D721Med (cell line): Measurements from ENCODE around the gene MPV17L2.

Experiments used
- DNase-seq: peaks from one replicate; pipeline ENCODE4 v3.0.0; 2011; ENCODE audit warnings: low spot score; ENCODE audit not compliant: insufficient read length
- FAIRE-seq: peaks from 2 replicates; lab custom pipeline; 2011; peaks lifted over from hg19 to GRCh38; lab: Jason Lieb, UNC
- CTCF ChIP-seq: IDR thresholded peaks from 2 replicates; pipeline ENCODE4 v1.5.1; 2012; ENCODE audit warnings: mild to moderate bottlenecking, control low read depth; ENCODE audit not compliant: insufficient read depth; ENCODE audit errors: missing control alignments

The MPV17L2 gene

DNA sequence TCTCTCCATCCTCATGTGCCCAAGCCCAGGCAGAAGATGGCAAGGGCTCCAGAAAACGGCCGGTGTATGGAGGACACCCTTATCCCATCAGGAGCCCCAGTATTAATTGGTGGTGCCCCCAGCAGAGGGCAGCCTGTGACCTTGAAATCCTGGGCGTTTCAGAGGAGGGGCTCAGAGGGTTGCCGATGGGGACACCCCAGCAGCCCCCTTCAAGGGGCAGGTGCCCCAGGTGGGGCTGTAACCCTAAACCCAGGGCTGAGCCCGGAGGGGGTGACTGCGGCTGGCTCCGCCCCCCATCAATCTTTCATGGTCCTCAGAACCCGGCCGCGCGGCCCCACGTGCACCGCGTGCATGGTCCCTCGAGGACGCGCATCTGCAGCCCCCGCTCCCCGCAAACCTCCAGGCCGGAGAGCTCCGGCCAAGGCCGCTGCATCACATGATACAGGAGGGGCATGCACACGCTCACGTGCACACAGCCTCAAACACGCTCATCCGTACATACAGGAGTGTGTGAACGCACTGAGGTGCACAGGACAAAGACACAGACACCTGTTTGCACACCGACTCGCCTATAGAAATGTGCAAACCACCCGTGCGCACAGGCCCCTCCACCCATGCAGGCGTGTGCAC is 9.9 kb downstream of the MPV17L2 start:
- peak; percentile 39 for TF ChIP-seq CTCF
- FAIRE-seq (no peak), DNase-seq (peak; percentile 21)

DNA sequence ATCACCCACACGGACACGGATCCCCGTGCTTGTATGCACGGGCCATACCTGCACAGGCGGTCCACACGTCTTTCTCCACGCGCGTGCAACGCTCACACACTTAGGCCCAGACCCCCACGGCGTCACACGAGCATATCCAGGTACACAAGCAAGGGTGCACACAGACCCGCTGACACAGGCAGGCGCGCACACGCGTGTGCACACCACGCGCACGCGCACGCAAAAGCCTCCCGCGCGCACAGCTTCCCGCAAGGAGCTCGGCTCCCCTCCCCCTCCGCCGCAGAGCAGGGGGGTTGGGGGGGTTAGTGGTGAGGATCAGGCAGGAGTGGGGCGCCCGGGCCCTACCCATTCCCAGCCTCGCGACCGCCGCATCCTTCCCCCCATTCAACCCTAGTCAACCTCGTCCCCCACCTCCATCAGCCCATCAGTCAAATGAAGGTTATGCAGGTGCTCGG is 10.4 kb downstream of the MPV17L2 start:
- FAIRE-seq (no peak), DNase-seq (no peak)
- no peak for TF ChIP-seq CTCF

DNA sequence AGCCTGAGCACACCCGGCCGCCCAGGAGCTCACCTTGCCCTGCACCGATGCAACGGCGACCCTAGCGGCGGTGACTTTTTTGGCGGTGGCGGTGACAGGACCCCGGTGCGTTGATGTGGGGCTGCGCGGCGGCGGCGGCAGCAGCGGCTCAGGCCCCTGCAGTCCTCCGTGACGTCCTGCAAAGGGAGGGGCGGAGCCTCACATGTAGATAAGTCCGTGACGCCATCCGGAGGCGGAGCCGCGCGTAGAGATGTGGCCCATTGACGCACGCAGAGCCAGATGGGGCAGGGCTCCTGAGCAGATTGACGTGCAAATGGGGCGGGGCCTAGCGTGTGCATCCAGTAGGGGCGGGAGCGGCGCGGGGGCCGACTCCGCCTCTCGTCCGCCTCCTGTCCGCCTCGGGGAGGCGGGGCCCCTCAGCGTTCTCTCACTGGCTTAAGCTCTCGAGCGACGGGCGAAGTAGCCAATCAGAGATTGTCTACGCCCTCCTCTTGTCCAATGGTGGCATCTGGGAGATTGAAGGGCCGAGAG is 10.9 kb downstream of the MPV17L2 start, which contains the start of gene RAB3A:
RAB3A (minus strand) TSS at position 180 of the 531 bp plus-strand sequence. CDS start 1,302 bp downstream, outside the sequence.
- TF ChIP-seq CTCF: no peak
- DNase-seq (peak; percentile 89), FAIRE-seq (no peak)

- FAIRE-seq (no peak), DNase-seq (no peak)
- TF ChIP-seq CTCF: no peak
These were observed 11.6 kb downstream of the MPV17L2 start for GRCh38 chr19:18204394-18205199.

DNA sequence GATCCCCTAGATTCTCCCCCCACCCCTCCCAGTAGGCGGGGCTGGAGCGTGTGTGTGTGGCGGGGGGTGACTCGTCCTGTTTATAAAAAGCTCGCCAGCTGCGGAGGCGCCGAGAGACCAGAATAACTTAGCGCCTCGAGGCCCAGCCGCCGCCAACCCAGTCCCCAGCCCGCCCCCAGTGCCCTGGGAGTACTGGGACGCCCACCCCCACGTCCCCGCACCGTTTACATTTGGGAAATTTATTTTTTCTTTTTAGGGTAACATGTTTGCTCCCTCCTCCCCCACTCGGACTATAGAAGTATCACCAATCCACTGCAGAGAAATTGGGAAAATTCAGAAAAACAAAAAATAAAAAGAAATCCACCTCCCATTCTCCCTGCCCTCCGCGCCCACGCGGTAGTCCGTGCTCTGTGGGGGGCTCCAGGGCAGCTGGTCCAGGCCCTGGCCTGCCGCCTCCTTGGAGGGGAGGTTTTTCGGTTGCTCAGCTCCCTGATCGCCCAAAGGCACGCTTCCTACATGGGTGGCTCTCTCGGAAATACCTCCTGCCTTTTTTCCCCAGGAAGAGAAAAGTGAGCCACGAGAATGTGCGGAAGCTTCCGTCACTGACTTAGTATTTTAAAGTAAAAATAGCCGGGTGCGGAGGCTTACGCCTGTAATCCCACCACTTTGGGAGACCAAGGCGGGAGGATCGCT is 12.3 kb downstream of the MPV17L2 start:
- no peak for FAIRE-seq
- TF ChIP-seq CTCF: no peak
- no peak for DNase-seq

DNA sequence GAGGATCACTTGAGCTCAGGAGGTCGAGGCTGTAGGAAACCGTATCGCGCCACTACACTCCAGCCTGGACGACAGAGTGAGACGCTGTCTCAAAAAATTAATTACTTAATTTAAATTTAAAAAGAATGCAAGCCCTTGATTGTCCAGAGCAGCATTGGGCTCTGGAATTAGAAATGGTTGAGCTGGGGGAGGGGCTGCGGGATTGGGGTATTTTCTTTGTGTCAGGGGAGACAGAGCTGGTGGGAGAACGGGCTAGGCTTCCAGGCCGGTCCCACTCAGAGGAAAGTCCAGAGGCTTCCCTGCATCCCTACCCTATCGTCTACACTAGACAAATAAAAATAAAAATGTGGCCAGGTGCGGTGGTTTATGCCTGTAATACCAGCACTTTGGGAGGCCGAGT is 13.0 kb downstream of the MPV17L2 start:
- FAIRE-seq: no peak
- no peak for TF ChIP-seq CTCF

More for the DNA sequence above, 13.0 kb downstream of the MPV17L2 start:
- no peak for DNase-seq
